Activated B cell treated with CpG ODN at 0.5 μM for 24 hours (primary cell): ENCODE data around the gene GTF2F2. TPM values are rescaled to one million over a fixed set of nuclear protein-coding genes. Genes with fewer than 3 reads are reported as not detected.

ENCODE experiments used
- ATAC-seq: fragments of 200-7000 bp; cut with Tn5 transposase; one replicate; pipeline ENCODE4 v1.10.0; 2021; ENCODE audit warnings: low read depth, mild to moderate bottlenecking, moderate library complexity
- CTCF ChIA-PET: fragments of 350-600 bp; sonication (Branson Sonifier 250); formaldehyde crosslinking; loops from one replicate; lab custom pipeline; 2021; ENCODE audit warnings: antibody characterized with exemption; lab: Charles Lee
- POLR2A ChIA-PET: fragments of 350-600 bp; sonication (Branson Sonifier 250); formaldehyde crosslinking; loops from one replicate; lab custom pipeline; 2021; ENCODE audit warnings: antibody characterized with exemption; lab: Charles Lee
- DNase-seq: peaks from one replicate; pipeline ENCODE4 v3.0.0; 2022
- H3K27ac Mint-ChIP-seq: one replicate; pipeline ENCODE4 v1.8.0; 2020; ENCODE audit warnings: mixed read lengths
- H3K27me3 Mint-ChIP-seq: one replicate; pipeline ENCODE4 v1.8.0; 2021; ENCODE audit warnings: mixed read lengths
- H3K36me3 Mint-ChIP-seq: one replicate; pipeline ENCODE4 v1.8.0; 2021; ENCODE audit warnings: low read depth, mixed read lengths
- H3K4me1 Mint-ChIP-seq: one replicate; pipeline ENCODE4 v1.8.0; 2021; ENCODE audit warnings: mixed read lengths
- H3K4me3 Mint-ChIP-seq: one replicate; pipeline ENCODE4 v1.8.0; 2020; ENCODE audit warnings: mild to moderate bottlenecking, mixed read lengths
- H3K9me3 Mint-ChIP-seq: one replicate; pipeline ENCODE4 v1.8.0; 2020; ENCODE audit warnings: mixed read lengths
- CTCF ChIP-seq: fragments of 200-600 bp; IDR thresholded peaks from one replicate; pipeline ENCODE4 v1.8.0; 2022; ENCODE audit warnings: antibody characterized with exemption, mild to moderate bottlenecking
- intact Hi-C: fragments of 100-400 bp; cut with micrococcal nuclease; formaldehyde crosslinking; loops from one replicate; pipeline ENCODE4 v1.15.1; 2024
- total RNA-seq: library from RNA; stranded (reverse); gene quantifications from 2 replicates; pipeline ENCODE4 v1.2.3, GENCODE V29; 2022

The GTF2F2 gene
- total RNA-seq, 1 donor from 2014 or later, result 19.8 TPM

- no peak within 1 kb of the TSS for H3K4me3 Mint-ChIP-seq
- DNase-seq (no peak), ATAC-seq (no peak)
- H3K4me1 Mint-ChIP-seq, result peaks cover 20% of the 10 kb centered on the region
- TF ChIP-seq CTCF, result no peak
- H3K36me3 Mint-ChIP-seq, result peaks cover 27% of the 10 kb centered on the region
- POLR2A ChIA-PET, result no interaction called here
- H3K27ac Mint-ChIP-seq, result no peak within 1 kb of the TSS
- H3K27me3 Mint-ChIP-seq, result no peaks in the 10 kb centered on the region
- CTCF ChIA-PET, result no interaction called here
- H3K9me3 Mint-ChIP-seq, result no peaks in the 10 kb centered on the region
- intact Hi-C loops, result no loop called here
These were observed 80.5 kb downstream of the GTF2F2 start, which contains the start of gene KCTD4 for GRCh38 chr13:45200701-45201232. TSS of gene KCTD4 (minus strand) at chr13:45201045. CDS start at chr13:45194567, 6,478 bp downstream.

- no peak for TF ChIP-seq CTCF
- Mint-ChIP-seq H3K9me3 (no peaks in the 10 kb centered on the region), H3K27me3 (no peaks in the 10 kb centered on the region), H3K4me1 (peaks cover 15% of the 10 kb centered on the region), H3K27ac (peak overlapping the region; percentile 15), H3K36me3 (peaks cover 44% of the 10 kb centered on the region), H3K4me3 (no peak overlapping the region)
- POLR2A ChIA-PET, result no interaction called here
- no peak for DNase-seq
- CTCF ChIA-PET, result no interaction called here
- intact Hi-C loops, result no loop called here
- no peak for ATAC-seq
These were observed 84.8 kb downstream of the GTF2F2 start for GRCh38 chr13:45205124-45205523.

DNA sequence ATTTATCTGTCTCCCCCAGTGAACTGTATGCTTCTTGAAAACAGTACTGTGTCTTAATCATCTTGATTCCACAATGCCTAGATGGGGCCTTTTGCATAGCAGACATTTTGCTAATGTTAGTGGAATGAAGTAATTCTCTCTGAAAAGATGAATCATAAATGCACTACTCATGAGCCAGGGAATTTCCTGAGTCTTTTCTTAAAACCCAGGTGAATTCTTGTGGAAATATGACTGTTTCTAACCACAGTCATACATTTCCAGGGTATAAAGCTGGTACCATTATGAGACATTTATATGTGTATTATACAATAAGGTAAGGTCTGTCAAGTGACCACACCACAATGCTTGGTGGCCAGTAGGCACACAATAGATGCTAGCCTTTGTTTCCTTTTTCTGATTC lies 86.0 kb downstream of the GTF2F2 start:
- Mint-ChIP-seq H3K9me3 (no peaks in the 10 kb centered on the region), H3K27ac (peak overlapping the region; percentile 54), H3K4me3 (no peak overlapping the region), H3K36me3 (peaks cover 49% of the 10 kb centered on the region), H3K27me3 (no peaks in the 10 kb centered on the region), H3K4me1 (peaks cover 15% of the 10 kb centered on the region)
- ChIA-PET CTCF (no interaction called here), POLR2A (interaction anchor here (0.6 kb wide), 1 partner anchor 19 kb away, joined by 3 read pairs; no protein-coding TSS in a partner anchor)
- intact Hi-C loops, result no loop called here
- DNase-seq (no peak), ATAC-seq (no peak)
- TF ChIP-seq CTCF, result no peak

- H3K4me3 Mint-ChIP-seq, result no peak overlapping the region
- ChIA-PET POLR2A (no interaction called here), CTCF (interaction anchor here (0.7 kb wide), 1 partner anchor 20 kb away, joined by 3 read pairs; no protein-coding TSS in a partner anchor)
- no peaks in the 10 kb centered on the region for H3K27me3 Mint-ChIP-seq
- peaks cover 42% of the 10 kb centered on the region for H3K36me3 Mint-ChIP-seq
- no peak overlapping the region for H3K27ac Mint-ChIP-seq
- H3K4me1 Mint-ChIP-seq, result peaks cover 15% of the 10 kb centered on the region
- ATAC-seq (no peak), DNase-seq (no peak)
- intact Hi-C loops, result no loop called here
- no peak for TF ChIP-seq CTCF
- H3K9me3 Mint-ChIP-seq, result no peaks in the 10 kb centered on the region
These were observed 87.0 kb downstream of the GTF2F2 start for GRCh38 chr13:45207319-45207718.

- H3K4me1 Mint-ChIP-seq, result peaks cover 15% of the 10 kb centered on the region
These were observed 87.8 kb downstream of the GTF2F2 start for GRCh38 chr13:45208132-45208531.

More at GRCh38 chr13:45208132-45208531, 87.8 kb downstream of the GTF2F2 start:
- DNase-seq, result no peak
- H3K4me3 Mint-ChIP-seq, result no peak overlapping the region
- no peaks in the 10 kb centered on the region for H3K27me3 Mint-ChIP-seq
- ChIA-PET CTCF (no interaction called here), POLR2A (no interaction called here)
- peaks cover 40% of the 10 kb centered on the region for H3K36me3 Mint-ChIP-seq
- H3K27ac Mint-ChIP-seq, result no peak overlapping the region
- no peak for TF ChIP-seq CTCF
- intact Hi-C loops, result no loop called here
- ATAC-seq, result no peak
- H3K9me3 Mint-ChIP-seq, result no peaks in the 10 kb centered on the region
